Muscle of back (tissue), 13 donors: Measurements from ENCODE around the gene KICS2. TPM values are rescaled to one million over a fixed set of nuclear protein-coding genes. Genes with fewer than 3 reads are reported as not detected.

Experiments
- DNase-seq, 3 donors: peaks; one replicate each; pipeline versions ENCODE4 v3.0.0 to v3.0.0-alpha.2; 2013
- long read RNA-seq, 9 donors: transcript quantifications; one replicate each; lab custom pipeline, GENCODE V29; 2026
- polyA plus RNA-seq, 10 donors: library from polyadenylated mRNA; unstranded; fragments of 120-200 nt; gene quantifications; one replicate each; pipeline ENCODE4 v1.2.1, GENCODE V29; 2013; ENCODE audit not compliant: insufficient read length in 10 of 10

Gene KICS2
- polyA plus RNA-seq, result 1 to 10 TPM; 2.5 to 4.4 (median 3.1) TPM
- long read RNA-seq, donor 1, full-length matches to known transcripts, result 1 of 1 reads
- long read RNA-seq, donor 1, partial matches to known transcripts, result 0 of 1 reads
- long read RNA-seq, donor 1, other reads (novel, unspliced or antisense), result 0 of 1 reads
- long read RNA-seq, donor 2, result 0 reads
- long read RNA-seq, donor 3, result 0 reads
- long read RNA-seq, donor 4, result 0 reads
- long read RNA-seq, donor 5, full-length matches to known transcripts, result 3 of 3 reads
- long read RNA-seq, donor 5, partial matches to known transcripts, result 0 of 3 reads
- long read RNA-seq, donor 5, other reads (novel, unspliced or antisense), result 0 of 3 reads
- long read RNA-seq, donor 6, result 0 reads
- long read RNA-seq, donor 7, full-length matches to known transcripts, result 1 of 1 reads
- long read RNA-seq, donor 7, partial matches to known transcripts, result 0 of 1 reads
- long read RNA-seq, donor 7, other reads (novel, unspliced or antisense), result 0 of 1 reads
- long read RNA-seq, donor 8, partial matches to known transcripts, result 0 of 2 reads
- long read RNA-seq, donor 8, other reads (novel, unspliced or antisense), result 0 of 2 reads
- long read RNA-seq, donor 9, result 0 reads

GRCh38 chr12:64222009-64222765 is at the start of gene KICS2:
Gene KICS2 (minus strand): TSS chr12:64222296. CDS start chr12:64222237, 59 bp downstream.
- DNase-seq, result peak; percentile 92 to 98 (median 96)

DNA sequence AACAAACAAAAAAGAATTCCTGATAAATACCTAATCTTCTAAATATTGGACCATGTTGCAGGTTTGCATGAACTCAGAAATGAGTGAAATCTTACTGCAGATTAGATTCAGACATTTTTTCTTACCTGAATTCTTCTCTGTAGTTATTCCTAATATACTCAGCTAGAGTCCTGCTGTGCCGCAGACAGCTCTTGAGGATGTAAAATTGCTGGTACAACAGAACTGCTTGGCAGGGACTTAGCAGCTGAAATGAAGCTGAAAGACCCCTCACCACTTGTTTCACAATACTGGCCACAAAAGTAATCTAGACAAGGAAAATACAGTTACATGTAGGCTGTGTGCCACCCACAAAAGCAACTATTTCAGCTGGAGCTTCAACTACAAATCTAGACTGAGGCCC is 48.3 kb upstream of the KICS2 start:
- no peak for DNase-seq

- no peak for DNase-seq
These were observed 47.1 kb upstream of the KICS2 start for GRCh38 chr12:64269161-64269560.

- DNase-seq, result no peak
These were observed 46.3 kb upstream of the KICS2 start for GRCh38 chr12:64268409-64268808.

DNA sequence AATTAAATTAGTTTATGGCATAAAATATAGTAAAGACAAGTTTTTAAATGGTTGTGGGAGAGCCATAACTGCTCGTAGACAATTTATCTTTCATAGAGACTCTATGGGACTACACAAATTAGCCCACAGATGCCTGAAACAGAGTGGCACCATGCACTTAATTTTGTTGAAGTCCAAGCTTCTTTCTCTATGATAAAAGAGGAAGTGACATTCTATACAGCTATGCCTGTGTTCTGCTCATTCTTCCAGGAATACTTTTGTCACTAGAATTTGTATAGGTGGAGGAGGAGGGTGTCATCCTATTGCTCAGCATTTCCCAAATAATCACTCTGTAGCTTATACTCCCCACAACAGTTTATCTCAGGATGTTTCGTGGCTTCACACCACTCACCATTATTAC is 43.7 kb upstream of the KICS2 start:
- no peak for DNase-seq

GRCh38 chr12:64261813-64262212 is 39.7 kb upstream of the KICS2 start:
- no peak for DNase-seq

DNA sequence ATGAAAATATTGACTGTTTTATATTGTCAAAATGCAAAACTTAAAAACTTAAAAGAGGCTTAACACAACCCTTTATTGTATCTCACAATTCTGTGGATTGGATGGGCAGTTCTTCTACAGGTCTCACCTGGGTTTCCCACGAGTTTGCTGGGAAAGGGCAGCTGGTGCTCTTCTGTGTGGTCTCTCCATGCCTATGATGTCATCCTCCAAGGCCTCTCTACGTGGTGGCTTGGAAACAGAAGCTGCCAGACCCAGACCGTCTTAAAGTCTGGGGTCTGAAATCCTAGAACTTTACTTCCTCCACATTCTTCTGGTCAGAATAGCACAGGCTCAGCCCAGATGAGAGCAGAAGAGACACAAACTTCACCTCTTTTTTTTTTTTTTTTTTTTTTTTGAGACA is 36.5 kb upstream of the KICS2 start:
- no peak for DNase-seq

GRCh38 chr12:64256166-64256800 is 34.2 kb upstream of the KICS2 start:
- DNase-seq, result peak; percentile 67 to 82 (median 71)

DNA sequence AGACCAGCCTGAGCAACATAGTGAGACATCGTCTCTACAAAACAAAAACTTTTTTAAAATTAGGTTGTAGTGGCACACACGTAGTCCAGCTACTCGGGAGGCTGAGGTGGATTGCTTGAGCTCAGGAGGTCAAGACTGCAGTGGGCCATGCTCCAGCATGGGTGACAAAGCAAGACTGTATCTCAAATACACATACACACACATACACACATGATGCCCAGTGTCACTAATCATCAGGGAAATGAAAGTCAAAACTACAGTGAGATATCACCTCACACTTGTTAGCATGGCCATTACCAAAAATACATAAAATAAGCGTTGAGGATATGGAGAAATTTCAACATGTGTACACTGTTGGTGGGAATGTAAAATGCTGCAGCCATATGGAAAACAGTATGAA is 33.2 kb upstream of the KICS2 start:
- no peak for DNase-seq

- DNase-seq, result no peak
These were observed 31.3 kb upstream of the KICS2 start for GRCh38 chr12:64253356-64253755.

GRCh38 chr12:64252681-64253080 is 30.6 kb upstream of the KICS2 start:
- peak; percentile 10 to 24 (median 21) for DNase-seq

GRCh38 chr12:64243809-64244208 is 21.7 kb upstream of the KICS2 start:
- DNase-seq, result no peak

GRCh38 chr12:64240781-64241180 is 18.7 kb upstream of the KICS2 start:
- DNase-seq, result no peak

- no peak for DNase-seq
These were observed 15.3 kb upstream of the KICS2 start for GRCh38 chr12:64237382-64237781.

DNA sequence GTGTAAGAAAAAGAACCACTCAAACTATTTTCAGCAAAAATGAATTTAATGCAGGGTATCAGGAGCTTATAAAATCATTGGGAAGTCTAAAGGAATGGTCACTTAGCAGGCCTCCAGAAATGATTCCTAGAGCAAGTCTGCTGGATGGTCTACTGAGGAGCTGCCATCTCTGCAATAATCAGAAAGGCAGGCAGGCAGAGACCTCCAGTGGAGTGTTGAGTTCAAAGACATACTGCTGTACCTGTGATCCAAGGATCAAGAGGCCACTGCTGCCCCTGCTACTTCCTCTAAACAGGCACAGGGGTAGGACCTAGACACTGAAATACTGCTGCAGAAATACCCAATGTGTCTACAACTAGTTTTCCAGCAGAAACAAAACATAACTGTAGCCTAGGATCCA is 14.5 kb upstream of the KICS2 start:
- DNase-seq, result no peak

GRCh38 chr12:64232196-64232595 is 10.1 kb upstream of the KICS2 start:
- DNase-seq, result no peak

DNA sequence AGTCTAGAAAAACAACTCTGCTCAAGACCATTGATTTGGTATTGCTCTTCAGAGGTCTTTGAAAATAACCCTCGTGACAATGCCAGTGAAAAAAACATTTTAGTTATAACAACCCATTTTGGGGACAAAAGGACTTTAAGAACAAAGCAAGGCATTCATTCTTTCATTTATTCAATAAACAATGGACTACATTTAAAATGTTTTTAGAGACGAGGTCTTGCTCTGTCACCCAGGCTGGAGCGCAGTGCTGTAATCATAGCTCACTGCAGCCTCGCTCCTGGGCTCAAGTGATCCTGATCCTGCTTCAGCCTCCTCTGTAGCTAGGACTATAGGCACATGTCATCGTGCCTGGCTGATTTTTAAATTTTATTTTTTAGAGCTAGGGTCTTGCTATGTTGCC is 7.7 kb upstream of the KICS2 start:
- no peak for DNase-seq

- no peak for DNase-seq
These were observed 7.1 kb upstream of the KICS2 start for GRCh38 chr12:64229240-64229639.

DNA sequence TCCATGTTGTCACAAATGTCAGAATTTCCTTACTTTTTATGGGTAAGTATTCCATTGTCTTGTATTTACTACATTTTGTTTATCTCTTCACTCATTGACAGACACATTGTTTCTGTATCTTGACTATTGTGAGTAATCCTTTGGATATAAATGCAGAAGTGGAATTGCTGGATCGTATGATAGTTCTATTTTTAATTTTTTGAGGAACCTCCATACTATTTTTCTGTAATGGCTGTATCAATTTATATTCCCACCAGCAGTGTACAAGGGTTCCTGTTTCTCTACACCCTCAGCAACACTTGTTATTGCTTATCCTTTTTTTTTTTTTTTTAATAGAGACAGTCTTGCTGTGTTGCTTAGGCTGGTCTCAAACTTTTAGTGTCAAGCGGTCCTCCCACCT is 3.5 kb upstream of the KICS2 start:
- DNase-seq, result no peak

DNA sequence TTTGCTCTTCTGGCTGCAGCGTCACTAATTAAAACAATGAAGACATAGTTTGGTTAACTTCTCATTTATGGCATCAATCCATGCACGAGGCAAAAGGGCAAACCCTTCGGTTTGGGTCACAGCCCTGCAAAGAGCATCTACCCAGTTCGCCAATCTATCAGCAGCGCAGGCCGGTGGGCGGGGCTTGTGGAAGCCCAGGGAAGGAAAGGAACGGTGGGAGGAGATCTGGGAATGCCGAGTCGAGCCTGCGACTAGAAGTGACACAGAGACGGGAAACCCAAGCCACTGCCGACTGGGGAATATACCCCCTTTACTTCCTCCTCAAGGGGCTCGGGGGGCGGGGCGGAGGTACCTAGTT is 466 bp downstream of the KICS2 start:
- peak; percentile 81 to 93 (median 82) for DNase-seq

- DNase-seq, result no peak
These were observed 2.0 kb downstream of the KICS2 start for GRCh38 chr12:64220046-64220445.

DNA sequence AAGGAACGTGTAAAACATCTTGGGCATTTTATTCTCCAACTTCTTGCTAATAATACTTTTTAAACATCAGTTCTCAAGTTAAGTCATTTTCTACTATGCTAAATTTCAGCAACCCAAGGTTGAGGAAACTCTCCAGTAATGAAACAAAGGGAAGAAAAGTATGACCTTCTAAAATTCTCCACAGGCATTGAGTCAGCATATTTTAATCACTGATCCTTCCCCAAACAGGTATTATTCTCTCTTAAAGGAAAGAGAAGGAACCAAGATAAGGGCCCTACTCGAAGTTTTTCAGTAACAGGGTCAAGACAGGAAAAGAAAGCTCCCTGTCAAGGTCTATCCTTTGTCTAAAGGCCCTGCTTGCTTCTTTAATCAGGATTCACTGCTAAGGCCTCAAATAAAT is 3.0 kb downstream of the KICS2 start:
- DNase-seq, result no peak
